ENCODE measurements around the gene BGLAP. TPM values are rescaled to one million over a fixed set of nuclear protein-coding genes. Genes with fewer than 3 reads are reported as not detected.

BGLAP gene
- total and polyA plus RNA-seq, 2 experiments from 2014 or later, result 0.54 TPM; not detected in 1

GRCh38 chr1:156282479-156283222 lies 40.7 kb downstream of the BGLAP start, which contains the start of gene SMG5:
Gene SMG5, minus strand, starts transcription at chr1:156282825. Its CDS starts 145 bp downstream, at chr1:156282680.
- Histone ChIP-seq H2AFZ (peak within 1 kb of the TSS; percentile 88), H3K4me1 (ENCODE audit: insufficient read depth) (peaks cover 32% of the 10 kb centered on the region), H3K4me3 (peak within 1 kb of the TSS; percentile 94), H3K36me3 (ENCODE audit: low read depth) (peaks cover 4% of the 10 kb centered on the region; the same call in 1 of the 2 replicates), H3F3A (ENCODE audit: insufficient read depth) (peaks cover 30% of the 10 kb centered on the region), H3K9me3 (ENCODE audit: low read depth) (no peaks in the 10 kb centered on the region), H3K4me2 (ENCODE audit: unreplicated experiment) (peak within 1 kb of the TSS; percentile 89), H3K79me2 (ENCODE audit: insufficient read depth) (peaks cover 57% of the 10 kb centered on the region), H3K27ac (peak within 1 kb of the TSS; percentile 80), H3K9me2 (ENCODE audit: insufficient read depth) (no peaks in the 10 kb centered on the region), H3K27me3 (replicated peaks; ENCODE audit: insufficient read depth) (no peaks in the 10 kb centered on the region), H3K9ac (peak within 1 kb of the TSS; percentile 93), H4K20me1 (ENCODE audit: insufficient read depth) (peaks cover 4% of the 10 kb centered on the region; the same call in 1 of the 2 replicates)
- 1% methylated on average over 49 to 50 of the region's 50 CpGs for WGBS, 2 experiments (ENCODE audit: low coverage in 1 of 2, low lambda C conversion rate in 2 of 2, missing lambda C conversion rate in 2 of 2)
- no peak for TF ChIP-seq EZH2 (IDR thresholded peaks at IDR 0.05; ENCODE audit: insufficient read depth, poor library complexity, severe bottlenecking)
- TF ChIP-seq EZH2phosphoT487 (IDR thresholded peaks at IDR 0.05; ENCODE audit: insufficient read depth, low read depth), result no peak
- in situ Hi-C loops (cut with MboI), result no loop called here
- DNase-seq, result peak; percentile 99

GRCh38 chr1:156283521-156283920 lies 41.5 kb downstream of the BGLAP start:
- peaks cover 51% of the 10 kb centered on the region for H3K79me2 ChIP-seq (ENCODE audit: insufficient read depth)
- in situ Hi-C loops (cut with MboI), result no loop called here
- peak overlapping the region; percentile 80 for H3K27ac ChIP-seq

DNA sequence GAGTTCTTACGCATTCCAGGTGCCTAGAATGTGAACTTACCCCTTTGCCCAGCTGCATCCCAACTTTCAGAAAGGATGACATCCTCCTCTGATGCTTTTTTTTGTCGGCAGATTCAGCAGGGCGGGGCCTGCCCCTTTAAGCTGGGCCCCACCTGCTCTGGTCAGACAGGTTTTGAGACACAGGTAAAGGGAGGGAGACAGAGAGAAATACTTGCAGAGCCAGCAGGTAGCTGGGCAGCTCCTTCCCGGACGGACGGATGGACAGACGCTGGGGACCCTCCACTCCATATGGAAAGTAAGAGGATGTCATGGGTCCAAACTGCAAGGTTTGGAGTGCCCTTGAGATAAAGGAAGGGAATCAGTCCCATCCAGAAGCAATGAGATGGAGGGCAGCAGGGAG lies 42.1 kb downstream of the BGLAP start, which contains the start of gene TMEM79:
TSS of gene TMEM79 (plus strand) at position 214 of the 400 bp plus-strand sequence. CDS start 902 bp downstream, outside the sequence.
- DNase-seq, result no peak
- Histone ChIP-seq H3K36me3 (ENCODE audit: low read depth) (peaks cover 7% of the 10 kb centered on the region; the same call in 1 of the 2 replicates), H3F3A (ENCODE audit: insufficient read depth) (peaks cover 30% of the 10 kb centered on the region), H3K27me3 (replicated peaks; ENCODE audit: insufficient read depth) (no peaks in the 10 kb centered on the region), H4K20me1 (ENCODE audit: insufficient read depth) (peaks cover 4% of the 10 kb centered on the region; the same call in 1 of the 2 replicates), H2AFZ (peak within 1 kb of the TSS; percentile 88), H3K9me3 (ENCODE audit: low read depth) (no peaks in the 10 kb centered on the region), H3K9ac (peak within 1 kb of the TSS; percentile 93), H3K79me2 (ENCODE audit: insufficient read depth) (peaks cover 51% of the 10 kb centered on the region), H3K4me3 (peak within 1 kb of the TSS; percentile 94), H3K27ac (peak within 1 kb of the TSS; percentile 80), H3K4me2 (ENCODE audit: unreplicated experiment) (peak within 1 kb of the TSS; percentile 89), H3K4me1 (ENCODE audit: insufficient read depth) (peaks cover 32% of the 10 kb centered on the region), H3K9me2 (ENCODE audit: insufficient read depth) (no peaks in the 10 kb centered on the region)
- WGBS, 2 experiments (ENCODE audit: low coverage in 1 of 2, low lambda C conversion rate in 2 of 2, missing lambda C conversion rate in 2 of 2), result 81 to 83% methylated on average over 7 of the region's 7 CpGs
- in situ Hi-C loops (cut with MboI), result no loop called here
- TF ChIP-seq EZH2 (IDR thresholded peaks at IDR 0.05; ENCODE audit: insufficient read depth, poor library complexity, severe bottlenecking) (no peak), EZH2phosphoT487 (IDR thresholded peaks at IDR 0.05; ENCODE audit: insufficient read depth, low read depth) (no peak)

More at GRCh38 chr1:156283521-156283920, 41.5 kb downstream of the BGLAP start:
- Histone ChIP-seq H3K9ac (peak overlapping the region; percentile 93), H2AFZ (peak overlapping the region; percentile 88), H3K9me3 (ENCODE audit: low read depth) (no peaks in the 10 kb centered on the region), H3F3A (ENCODE audit: insufficient read depth) (peaks cover 30% of the 10 kb centered on the region), H3K4me2 (ENCODE audit: unreplicated experiment) (peak overlapping the region; percentile 89), H3K9me2 (ENCODE audit: insufficient read depth) (no peaks in the 10 kb centered on the region), H3K36me3 (ENCODE audit: low read depth) (peaks cover 1% of the 10 kb centered on the region; the same call in 1 of the 2 replicates), H3K4me3 (peak overlapping the region; percentile 94), H3K4me1 (ENCODE audit: insufficient read depth) (peaks cover 32% of the 10 kb centered on the region), H4K20me1 (ENCODE audit: insufficient read depth) (peaks cover 4% of the 10 kb centered on the region; the same call in 1 of the 2 replicates), H3K27me3 (replicated peaks; ENCODE audit: insufficient read depth) (no peaks in the 10 kb centered on the region)
- DNase-seq, result no peak
- TF ChIP-seq EZH2 (IDR thresholded peaks at IDR 0.05; ENCODE audit: insufficient read depth, poor library complexity, severe bottlenecking) (no peak), EZH2phosphoT487 (IDR thresholded peaks at IDR 0.05; ENCODE audit: insufficient read depth, low read depth) (no peak)
- WGBS, 2 experiments (ENCODE audit: low coverage in 1 of 2, low lambda C conversion rate in 2 of 2, missing lambda C conversion rate in 2 of 2), result 51 to 71% methylated on average over 1 of the region's 1 CpG

DNA sequence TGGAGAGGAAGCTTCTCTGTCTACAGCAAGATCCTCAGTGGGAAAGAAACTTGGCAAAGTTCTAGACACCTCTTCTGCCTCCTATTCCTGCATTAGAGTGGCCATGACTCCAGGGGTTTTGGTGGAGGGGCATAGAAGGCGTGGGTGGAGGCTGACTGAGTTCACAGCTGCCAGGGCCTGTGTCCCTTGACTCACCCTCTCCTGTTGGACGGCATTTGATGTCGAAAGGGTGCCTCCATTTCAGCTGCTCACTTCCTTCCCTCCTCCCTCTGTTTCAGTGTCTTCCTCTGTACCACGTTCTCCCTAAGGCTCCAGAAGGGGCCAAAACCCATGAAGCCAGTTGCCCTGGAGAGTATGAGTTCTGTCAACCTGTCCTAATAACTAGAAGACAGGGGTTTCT lies 42.8 kb downstream of the BGLAP start:
- peak; percentile 74 for DNase-seq
- WGBS, 2 experiments (ENCODE audit: low coverage in 1 of 2, low lambda C conversion rate in 2 of 2, missing lambda C conversion rate in 2 of 2), result 19 to 27% methylated on average over 4 of the region's 4 CpGs
- Histone ChIP-seq H3K4me3 (no peak overlapping the region), H3K27ac (peak overlapping the region; percentile 61), H3F3A (ENCODE audit: insufficient read depth) (peaks cover 30% of the 10 kb centered on the region), H4K20me1 (ENCODE audit: insufficient read depth) (peaks cover 4% of the 10 kb centered on the region; the same call in 1 of the 2 replicates), H3K4me1 (ENCODE audit: insufficient read depth) (peaks cover 32% of the 10 kb centered on the region), H2AFZ (peak overlapping the region; percentile 37; the same call in 1 of the 2 replicates), H3K36me3 (ENCODE audit: low read depth) (peaks cover 7% of the 10 kb centered on the region; the same call in 1 of the 2 replicates), H3K4me2 (ENCODE audit: unreplicated experiment) (peak overlapping the region; percentile 23), H3K9me2 (ENCODE audit: insufficient read depth) (no peaks in the 10 kb centered on the region), H3K9ac (no peak overlapping the region), H3K27me3 (replicated peaks; ENCODE audit: insufficient read depth) (no peaks in the 10 kb centered on the region), H3K9me3 (ENCODE audit: low read depth) (no peaks in the 10 kb centered on the region), H3K79me2 (ENCODE audit: insufficient read depth) (peaks cover 51% of the 10 kb centered on the region)
- in situ Hi-C loops (cut with MboI), result no loop called here
- TF ChIP-seq EZH2phosphoT487 (IDR thresholded peaks at IDR 0.05; ENCODE audit: insufficient read depth, low read depth), result no peak
- no peak for TF ChIP-seq EZH2 (IDR thresholded peaks at IDR 0.05; ENCODE audit: insufficient read depth, poor library complexity, severe bottlenecking)
